Erythroblast (primary cell): ENCODE results near the gene BRD4.

Experiments used
- DNase-seq, 2 experiments: peaks; one replicate each; lab custom pipeline; 2025; lab: John Stamatoyannopoulos, UW
- GATA1 ChIP-seq: IDR thresholded peaks from 2 replicates; pipeline ENCODE4 v1.6.1; 2011; ENCODE audit warnings: low read depth, mild to moderate bottlenecking, control low read depth, low read length, moderate library complexity
- POLR2A ChIP-seq: IDR thresholded peaks from 2 replicates; pipeline ENCODE4 v1.6.1; 2011; ENCODE audit warnings: mild to moderate bottlenecking, low read length

BRD4 gene

GRCh38 chr19:15284896-15285295, 47.4 kb downstream of the BRD4 start:
- TF ChIP-seq POLR2A (no peak), GATA1 (no peak)
- DNase-seq: no peak

DNA sequence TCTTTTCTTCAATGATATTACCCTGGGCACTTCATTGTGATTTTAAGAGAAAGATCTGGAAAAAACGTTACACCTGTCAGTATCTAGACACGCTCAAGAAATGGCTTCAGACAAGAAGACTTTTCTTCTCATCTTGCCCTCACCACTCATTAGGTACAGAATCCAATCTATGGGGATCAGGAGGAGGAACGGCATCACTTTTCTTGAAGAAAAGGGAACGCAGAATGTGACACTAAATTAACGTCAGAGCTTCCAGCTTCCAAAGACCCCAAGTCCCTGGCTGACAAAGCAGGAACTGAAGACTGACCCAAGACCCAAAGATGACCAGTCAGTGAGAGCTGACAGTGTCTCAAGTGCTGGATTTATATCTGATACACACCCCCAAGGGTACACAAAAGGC, 48.2 kb downstream of the BRD4 start:
- TF ChIP-seq GATA1: no peak
- no peak for TF ChIP-seq POLR2A
- DNase-seq: no peak

- TF ChIP-seq POLR2A: no peak
- no peak for TF ChIP-seq GATA1
- peak; percentile 16 to 71 for DNase-seq
These were observed 49.0 kb downstream of the BRD4 start for GRCh38 chr19:15283141-15283883.

- no peak for TF ChIP-seq POLR2A
- no peak for TF ChIP-seq GATA1
- no peak for DNase-seq
These were observed 50.0 kb downstream of the BRD4 start for GRCh38 chr19:15282311-15282705.

- peak; percentile 67 to 75 for DNase-seq
- no peak for TF ChIP-seq GATA1
- no peak for TF ChIP-seq POLR2A
These were observed 51.2 kb downstream of the BRD4 start for GRCh38 chr19:15280915-15281683.

DNA sequence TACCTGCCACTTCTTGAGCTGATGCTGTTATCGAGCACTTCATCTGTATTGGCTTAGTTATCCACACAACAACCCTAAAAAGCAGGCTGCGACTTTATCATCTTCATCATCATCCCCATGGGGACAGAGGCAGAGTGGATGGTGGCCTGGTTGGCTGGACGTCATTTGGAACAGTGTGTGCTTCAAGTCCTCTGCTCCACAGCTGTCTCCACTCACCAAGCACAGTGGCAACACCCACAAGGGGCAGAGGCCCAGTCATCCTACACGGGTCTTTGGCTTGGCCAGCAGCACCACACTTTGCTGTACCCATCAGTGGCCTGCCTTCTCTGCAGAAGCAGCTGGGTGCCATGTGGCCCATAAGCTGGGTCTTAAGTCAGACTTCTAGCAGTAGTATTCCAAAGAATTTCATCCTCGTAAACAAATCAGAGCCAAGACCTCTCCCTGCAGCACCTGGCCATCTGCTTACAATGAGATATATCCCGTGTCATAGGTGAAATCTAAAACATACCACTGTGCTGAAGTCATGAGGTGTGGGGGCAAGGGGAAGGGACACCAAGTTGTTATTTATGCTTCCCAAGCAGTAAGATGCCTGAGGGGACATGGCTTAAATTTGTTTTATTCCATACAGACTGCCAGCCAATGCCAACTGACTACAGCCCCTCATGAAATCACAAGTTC, 52.2 kb downstream of the BRD4 start:
- TF ChIP-seq GATA1 (no peak), POLR2A (no peak)
- no peak for DNase-seq

DNA sequence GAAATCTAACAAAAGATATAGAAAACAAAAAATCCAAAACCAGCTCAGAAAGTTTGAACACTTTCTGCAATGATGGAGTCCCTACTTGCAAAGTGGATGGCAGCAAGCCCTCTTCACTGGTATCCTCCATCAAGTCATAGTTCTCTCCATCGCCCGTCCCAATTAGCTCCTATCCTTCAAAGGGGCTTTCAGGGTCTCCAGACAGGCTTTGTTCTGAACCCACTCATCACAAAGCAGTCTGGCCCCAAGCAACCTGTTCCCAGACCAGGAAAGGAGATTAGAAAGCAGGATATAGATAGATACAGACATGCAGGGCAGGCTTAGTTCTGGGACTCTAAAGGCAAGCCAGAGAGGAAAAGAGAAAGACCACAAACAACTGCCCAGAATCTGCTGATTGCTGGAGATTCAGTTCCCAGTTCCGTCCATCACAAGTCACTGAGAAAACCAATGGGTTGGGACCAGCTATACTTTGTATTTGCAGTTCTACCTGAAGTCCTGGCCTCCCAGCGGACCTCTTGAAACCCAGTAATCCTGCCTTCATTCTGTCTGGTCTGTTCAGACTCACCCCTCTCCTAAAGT, 52.9 kb downstream of the BRD4 start:
- no peak for DNase-seq
- TF ChIP-seq GATA1 (no peak), POLR2A (no peak)

DNA sequence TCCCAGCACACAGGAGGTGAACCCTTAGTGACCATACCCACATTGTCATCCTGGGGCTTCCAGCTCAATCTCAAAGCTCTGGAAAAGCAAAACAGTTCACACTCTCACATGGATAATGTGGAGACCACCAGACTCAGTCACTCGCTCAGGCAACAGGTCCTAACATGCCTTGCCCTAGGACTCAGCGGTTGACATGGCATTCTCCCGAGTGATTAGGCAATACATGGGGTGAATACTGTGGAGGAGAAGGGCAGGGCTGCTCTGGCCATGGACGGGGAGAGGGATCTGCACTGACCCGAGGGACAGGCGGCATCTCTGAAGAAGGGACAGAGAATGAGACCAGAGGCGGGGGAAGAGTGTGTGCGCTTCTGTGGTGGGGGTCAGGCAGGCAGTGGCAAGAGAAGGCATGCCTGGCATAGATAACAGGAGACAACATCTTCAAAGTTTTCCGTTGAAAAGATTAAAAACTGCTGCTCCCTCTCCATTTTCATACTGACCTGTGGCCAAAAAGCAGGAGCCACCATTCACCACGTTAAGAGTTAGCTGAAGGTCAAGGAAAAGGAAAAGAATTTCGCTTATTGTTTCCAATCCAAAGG, 55.6 kb downstream of the BRD4 start:
- TF ChIP-seq GATA1: no peak
- DNase-seq: peak; percentile 29 to 57

DNA sequence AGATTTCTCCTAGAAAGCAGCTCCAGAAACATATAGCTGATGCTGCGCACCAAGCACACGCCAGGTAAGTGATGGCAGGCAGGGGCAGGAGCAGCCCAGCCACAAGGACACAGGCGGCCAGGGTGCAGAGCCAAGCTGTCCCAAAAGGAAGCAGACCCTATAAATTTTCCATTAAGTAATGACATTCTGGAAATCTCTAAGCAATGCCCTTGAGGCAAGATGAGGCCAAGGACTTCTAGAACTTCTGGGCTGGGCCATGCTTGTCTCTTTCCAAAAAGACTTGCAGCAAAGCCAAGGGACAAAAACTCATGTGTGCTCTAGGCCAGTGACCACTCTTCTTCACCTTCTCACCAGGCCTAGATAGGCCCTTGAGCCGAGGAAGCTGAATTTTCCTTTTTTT, 57.9 kb downstream of the BRD4 start:
- no peak for DNase-seq
- TF ChIP-seq GATA1 (no peak), POLR2A (no peak)

DNA sequence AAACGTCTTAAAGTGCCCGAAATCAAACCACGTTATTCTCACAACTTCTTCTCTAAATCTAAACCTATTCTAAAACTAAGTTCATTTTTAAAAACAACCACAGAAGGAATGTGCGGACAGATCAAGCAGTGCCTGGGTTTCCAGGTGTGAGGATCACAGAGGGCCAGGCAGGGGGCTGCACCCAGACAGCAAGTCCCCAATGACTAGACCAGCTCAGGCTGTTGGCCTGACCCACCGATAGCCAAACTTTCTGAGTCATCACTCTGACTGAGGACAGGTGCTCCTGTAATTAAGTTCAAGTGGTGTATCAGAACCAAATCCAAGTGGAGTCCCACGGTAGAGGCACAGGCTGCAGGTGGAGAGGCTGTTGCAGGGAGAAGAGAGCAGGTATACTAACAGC, 62.5 kb downstream of the BRD4 start:
- no peak for DNase-seq
- no peak for TF ChIP-seq POLR2A
- TF ChIP-seq GATA1: no peak

DNA sequence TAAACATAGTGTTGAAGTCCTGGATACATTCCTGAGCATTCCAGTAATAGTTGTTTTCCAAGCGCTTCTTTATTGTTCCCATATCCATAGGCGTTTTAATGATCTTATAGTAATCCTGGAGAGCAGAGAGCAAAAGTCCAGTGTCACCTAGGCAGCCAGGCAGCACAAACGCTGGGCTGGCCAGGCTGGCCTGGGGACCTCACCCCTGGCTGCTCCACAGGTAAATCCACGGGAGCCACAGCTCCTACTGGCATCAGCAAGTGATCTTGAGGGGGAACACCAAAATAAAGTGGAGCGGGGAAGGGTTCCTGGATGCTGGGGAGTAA, 63.4 kb downstream of the BRD4 start:
- DNase-seq: no peak
- TF ChIP-seq POLR2A: no peak
- no peak for TF ChIP-seq GATA1

GRCh38 chr19:15268192-15268927, 64.0 kb downstream of the BRD4 start:
- TF ChIP-seq POLR2A: no peak
- TF ChIP-seq GATA1: no peak
- no peak for DNase-seq

DNA sequence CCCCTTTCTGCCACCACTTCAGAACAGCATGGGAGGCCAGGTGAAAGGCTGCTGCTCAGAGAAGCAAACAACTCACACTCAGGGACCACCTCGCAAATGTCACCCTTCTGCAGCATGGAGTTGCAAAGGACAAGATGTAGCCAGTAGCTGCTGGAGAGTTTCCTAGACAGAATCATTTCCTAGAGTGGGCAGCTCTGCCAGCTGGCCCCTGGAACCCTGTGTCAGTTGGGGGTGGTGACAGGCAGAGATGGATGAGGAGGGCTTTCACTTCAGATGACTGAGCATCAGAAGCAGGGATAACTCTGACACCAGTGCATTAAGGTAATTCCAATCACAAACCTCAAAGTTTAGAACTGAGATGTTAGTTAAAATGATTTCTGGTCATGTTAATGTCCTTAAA, 65.7 kb downstream of the BRD4 start:
- TF ChIP-seq POLR2A (no peak), GATA1 (no peak)
- DNase-seq: no peak
